ENCODE data around the gene PNRC2. TPM values are rescaled to one million over a fixed set of nuclear protein-coding genes. Genes with fewer than 3 reads are reported as not detected.
A peak's percentile ranks its signal among the peaks of the same experiment; 100 is the strongest.

PNRC2 gene
- total RNA-seq, 1 experiment from 2014 or later, result 166 TPM

- H3K4me3 Mint-ChIP-seq, result no peak overlapping the region
- POLR2A ChIA-PET, result interaction anchor here (0.6 to 1.5 kb wide), 2 partner anchors 9 to 11 kb away, joined by 3 read pairs; no protein-coding TSS in a partner anchor
These were observed 4.1 kb downstream of the PNRC2 start for GRCh38 chr1:23963617-23964234.

More at GRCh38 chr1:23963617-23964234, 4.1 kb downstream of the PNRC2 start:
- no peak for DNase-seq (ENCODE audit: low spot score)
- H3K4me1 Mint-ChIP-seq, result peaks cover 16% of the 10 kb centered on the region
- CTCF ChIA-PET, result interaction anchor here (0.9 to 1.9 kb wide), 2 partner anchors 64 to 153 kb away, joined by 3 to 6 read pairs; no protein-coding TSS in a partner anchor
- TF ChIP-seq ERG (CRISPR knock-in tag; IDR thresholded peaks at IDR 0.05) (peak; percentile 31; the same call in 1 of the 2 replicates), HMGA2 (CRISPR knock-in tag; IDR thresholded peaks at IDR 0.05) (no peak), ZNF425 (CRISPR knock-in tag; conservative IDR thresholded peaks at IDR 0.05) (peak; percentile 90), ETV6 (CRISPR knock-in tag; IDR thresholded peaks at IDR 0.05) (no peak), ZNF317 (CRISPR knock-in tag; IDR thresholded peaks at IDR 0.05; ENCODE audit: borderline replicate concordance, low read depth) (no peak), FOXJ3 (CRISPR knock-in tag; IDR thresholded peaks at IDR 0.05; ENCODE audit: borderline replicate concordance) (no peak), MYBL2 (CRISPR knock-in tag; IDR thresholded peaks at IDR 0.05) (no peak), KAT7 (CRISPR knock-in tag; IDR thresholded peaks at IDR 0.05; ENCODE audit: borderline replicate concordance) (no peak), ZNF532 (CRISPR knock-in tag; IDR thresholded peaks at IDR 0.05; ENCODE audit: borderline replicate concordance) (0 out of 2 replicates have a peak, but pooled peaks have one; percentile 54), NFATC4 (CRISPR knock-in tag; IDR thresholded peaks at IDR 0.05) (no peak), IRF2 (CRISPR knock-in tag; IDR thresholded peaks at IDR 0.05; ENCODE audit: borderline replicate concordance, low read depth) (no peak), GABPB1 (CRISPR knock-in tag; IDR thresholded peaks at IDR 0.05) (no peak), CDX4 (CRISPR knock-in tag; IDR thresholded peaks at IDR 0.05; ENCODE audit: borderline replicate concordance) (no peak), JUN (CRISPR knock-in tag; IDR thresholded peaks at IDR 0.05) (no peak), ZSCAN18 (CRISPR knock-in tag; IDR thresholded peaks at IDR 0.05) (no peak), ZNF671 (CRISPR knock-in tag; IDR thresholded peaks at IDR 0.05) (no peak), EMX1 (CRISPR knock-in tag; IDR thresholded peaks at IDR 0.05) (peak; percentile 82; the same call in 1 of the 2 replicates), E2F1 (CRISPR knock-in tag; IDR thresholded peaks at IDR 0.05) (no peak), ZNF121 (CRISPR knock-in tag; IDR thresholded peaks at IDR 0.05) (no peak), TCF7 (CRISPR knock-in tag; IDR thresholded peaks at IDR 0.05; ENCODE audit: low read depth) (no peak), HMGXB4 (CRISPR knock-in tag; IDR thresholded peaks at IDR 0.05) (no peak)
- H3K27me3 Mint-ChIP-seq (ENCODE audit: low read depth), result no peaks in the 10 kb centered on the region
- no peaks in the 10 kb centered on the region for H3K9me3 Mint-ChIP-seq
- H3K36me3 Mint-ChIP-seq, result peaks cover 43% of the 10 kb centered on the region
- H3K27ac Mint-ChIP-seq, result peak overlapping the region; percentile 81
- ATAC-seq, result no peak
